PFSK-1 (cell line): ENCODE measurements around the gene ANGPT4.

Experiments
- FOXP2 ChIP-seq: optimal IDR thresholded peaks from 2 replicates; pipeline ENCODE3; 2011; ENCODE audit warnings: borderline replicate concordance, control low read depth, inconsistent platforms; ENCODE audit not compliant: insufficient read depth; ENCODE audit errors: extremely low read length, extremely low read depth
- POLR2AphosphoS5 ChIP-seq: IDR thresholded peaks from 2 replicates; pipeline ENCODE4 v1.6.1; 2012; ENCODE audit warnings: low read depth, mild to moderate bottlenecking, control low read depth, low read length, moderate library complexity
- REST ChIP-seq, 2 experiments: IDR thresholded peaks; 2 replicates each; pipeline versions ENCODE4 v1.6.1 to v1.8.0; 2011 to 2012; ENCODE audit warnings: low read depth in 2 of 2, low read length in 2 of 2, control low read depth in 1 of 2, inconsistent platforms in 1 of 2, mild to moderate bottlenecking in 1 of 2, moderate library complexity in 1 of 2; ENCODE audit not compliant: insufficient read depth in 1 of 2
- TAF1 ChIP-seq: IDR thresholded peaks from 2 replicates; pipeline ENCODE4 v1.6.1; 2012; ENCODE audit warnings: low read length, control low read depth, borderline replicate concordance; ENCODE audit not compliant: insufficient read depth

- TF ChIP-seq REST (IDR thresholded peaks at IDR 0.05; ENCODE audit: insufficient read depth in 1 of 2, low read depth in 2 of 2, low read length in 2 of 2) = no peak
- no peak for TF ChIP-seq POLR2AphosphoS5
- TF ChIP-seq FOXP2 = no peak
- no peak for TF ChIP-seq TAF1
These were observed 71.5 kb downstream of the ANGPT4 start for GRCh38 chr20:844473-845225.
